PC-3 (cell line): ENCODE measurements around the gene SCO1.

Experiments
- EZH2 ChIP-seq: fragments of 300-600 bp; sonication (generic); IDR thresholded peaks from one replicate; pipeline ENCODE4 v1.6.1; 2017; ENCODE audit warnings: antibody characterized with exemption, mild to moderate bottlenecking, low read length; ENCODE audit not compliant: unreplicated experiment
- TF ChIP-seq, protein P1 (sequence below): fragments of 300-600 bp; sonication (generic); conservative IDR thresholded peaks from 2 replicates; pipeline ENCODE4 v1.5.1; 2017; ENCODE audit warnings: antibody characterized with exemption, low read depth, mild to moderate bottlenecking, low read length

GRCh38 chr17:10623737-10624338 is 73.5 kb downstream of the SCO1 start:
- TF ChIP-seq, protein P1, sequence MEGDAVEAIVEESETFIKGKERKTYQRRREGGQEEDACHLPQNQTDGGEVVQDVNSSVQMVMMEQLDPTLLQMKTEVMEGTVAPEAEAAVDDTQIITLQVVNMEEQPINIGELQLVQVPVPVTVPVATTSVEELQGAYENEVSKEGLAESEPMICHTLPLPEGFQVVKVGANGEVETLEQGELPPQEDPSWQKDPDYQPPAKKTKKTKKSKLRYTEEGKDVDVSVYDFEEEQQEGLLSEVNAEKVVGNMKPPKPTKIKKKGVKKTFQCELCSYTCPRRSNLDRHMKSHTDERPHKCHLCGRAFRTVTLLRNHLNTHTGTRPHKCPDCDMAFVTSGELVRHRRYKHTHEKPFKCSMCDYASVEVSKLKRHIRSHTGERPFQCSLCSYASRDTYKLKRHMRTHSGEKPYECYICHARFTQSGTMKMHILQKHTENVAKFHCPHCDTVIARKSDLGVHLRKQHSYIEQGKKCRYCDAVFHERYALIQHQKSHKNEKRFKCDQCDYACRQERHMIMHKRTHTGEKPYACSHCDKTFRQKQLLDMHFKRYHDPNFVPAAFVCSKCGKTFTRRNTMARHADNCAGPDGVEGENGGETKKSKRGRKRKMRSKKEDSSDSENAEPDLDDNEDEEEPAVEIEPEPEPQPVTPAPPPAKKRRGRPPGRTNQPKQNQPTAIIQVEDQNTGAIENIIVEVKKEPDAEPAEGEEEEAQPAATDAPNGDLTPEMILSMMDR, result no peak
- TF ChIP-seq EZH2, result no peak
